Liver (tissue), 9 donors: ENCODE measurements around the gene TXNRD2. TPM values are rescaled to one million over a fixed set of nuclear protein-coding genes. Genes with fewer than 3 reads are reported as not detected.

Experiments used
- DNase-seq: peaks from one replicate; pipeline ENCODE4 v3.0.0-alpha.2; 2017; ENCODE audit warnings: low spot score
- H3K27ac ChIP-seq, 2 donors: one replicate each; pipeline ENCODE4 v1.7.0; 2013; ENCODE audit warnings: inconsistent platforms in 2 of 2, low read length in 2 of 2, control low read depth in 1 of 2, low read depth in 1 of 2, mild to moderate bottlenecking in 1 of 2
- H3K27me3 ChIP-seq, 4 donors: one replicate each; pipeline versions ENCODE4 v1.6.1 to v1.7.0; 2013; ENCODE audit warnings: low read length in 3 of 4, inconsistent platforms in 1 of 4, mild to moderate bottlenecking in 1 of 4, moderate library complexity in 1 of 4; ENCODE audit not compliant: control insufficient read depth in 4 of 4, insufficient read depth in 4 of 4
- H3K36me3 ChIP-seq, 4 donors: one replicate each; pipeline versions ENCODE4 v1.6.1 to v1.7.0; 2013; ENCODE audit warnings: low read length in 3 of 4, mild to moderate bottlenecking in 3 of 4, low read depth in 1 of 4, moderate library complexity in 1 of 4; ENCODE audit not compliant: control insufficient read depth in 4 of 4, insufficient read depth in 3 of 4
- H3K4me1 ChIP-seq, 4 donors: one replicate each; pipeline versions ENCODE4 v1.6.1 to v1.7.0; 2013; ENCODE audit warnings: low read length in 3 of 4, mild to moderate bottlenecking in 3 of 4, moderate library complexity in 1 of 4; ENCODE audit not compliant: control insufficient read depth in 4 of 4, insufficient read depth in 4 of 4
- H3K4me3 ChIP-seq, 3 donors: one replicate each; pipeline versions ENCODE4 v1.6.1 to v1.7.0; 2013; ENCODE audit warnings: low read length in 3 of 3, control low read depth in 1 of 3, low read depth in 1 of 3, mild to moderate bottlenecking in 1 of 3
- H3K9ac ChIP-seq, 2 donors: one replicate each; pipeline ENCODE4 v1.7.0; 2013; ENCODE audit warnings: low read length in 2 of 2, mild to moderate bottlenecking in 2 of 2, moderate library complexity in 2 of 2, control low read depth in 1 of 2, low read depth in 1 of 2
- H3K9me3 ChIP-seq, 4 donors: one replicate each; pipeline versions ENCODE4 v1.6.1 to v1.7.0; 2013; ENCODE audit warnings: low read length in 3 of 4; ENCODE audit not compliant: control insufficient read depth in 4 of 4
- EGR1 ChIP-seq, 2 donors: IDR thresholded peaks; 2 replicates each; pipeline ENCODE4 v1.6.1; 2016 to 2018; ENCODE audit warnings: antibody characterized with exemption in 2 of 2, low read depth in 2 of 2
- FOXA1 ChIP-seq: IDR thresholded peaks from 2 replicates; pipeline ENCODE4 v1.6.1; 2016; ENCODE audit warnings: antibody characterized with exemption
- FOXA2 ChIP-seq: IDR thresholded peaks from 2 replicates; pipeline ENCODE4 v1.6.1; 2016; ENCODE audit warnings: antibody characterized with exemption
- GABPA ChIP-seq, 2 donors: IDR thresholded peaks in 1 of 2; conservative IDR thresholded peaks in 1 of 2; 2 replicates each; pipeline ENCODE4 v1.6.1; 2016; ENCODE audit warnings: antibody characterized with exemption in 2 of 2, mild to moderate bottlenecking in 1 of 2, moderate library complexity in 1 of 2
- HNF4A ChIP-seq, 2 donors: conservative IDR thresholded peaks; 2 replicates each; pipeline ENCODE4 v1.6.1; 2016; ENCODE audit warnings: antibody characterized with exemption in 2 of 2, mild to moderate bottlenecking in 2 of 2
- HNF4G ChIP-seq: IDR thresholded peaks from 2 replicates; pipeline ENCODE4 v1.6.1; 2016; ENCODE audit warnings: antibody characterized with exemption
- JUND ChIP-seq, 2 donors: IDR thresholded peaks; 2 replicates each; pipeline ENCODE4 v1.6.1; 2016; ENCODE audit warnings: antibody characterized with exemption in 2 of 2
- NR2F2 ChIP-seq: IDR thresholded peaks from 2 replicates; pipeline ENCODE4 v1.6.1; 2016; ENCODE audit warnings: antibody characterized with exemption
- RAD21 ChIP-seq, 2 donors: IDR thresholded peaks; 2 replicates each; pipeline ENCODE4 v1.6.1; 2016; ENCODE audit warnings: antibody characterized with exemption in 2 of 2, mild to moderate bottlenecking in 2 of 2
- REST ChIP-seq: IDR thresholded peaks from 2 replicates; pipeline ENCODE4 v1.6.1; 2016; ENCODE audit warnings: antibody characterized with exemption, mild to moderate bottlenecking
- RXRA ChIP-seq, 2 donors: IDR thresholded peaks; 2 replicates each; pipeline ENCODE4 v1.6.1; 2017 to 2018; ENCODE audit warnings: antibody characterized with exemption in 2 of 2, mild to moderate bottlenecking in 1 of 2
- SP1 ChIP-seq: IDR thresholded peaks from 2 replicates; pipeline ENCODE4 v1.6.1; 2018; ENCODE audit warnings: antibody characterized with exemption, mild to moderate bottlenecking
- TAF1 ChIP-seq: conservative IDR thresholded peaks from 2 replicates; pipeline ENCODE4 v1.6.1; 2016; ENCODE audit warnings: antibody characterized with exemption, mild to moderate bottlenecking
- YY1 ChIP-seq: IDR thresholded peaks from 2 replicates; pipeline ENCODE4 v1.6.1; 2016; ENCODE audit warnings: antibody characterized with exemption, mild to moderate bottlenecking
- WGBS: extraction: QIAGEN DNeasy Blood & Tissue Kit; methylation state at CpG from one replicate; pipeline ENCODE4 v1.1.7; 2013; 5-methylcytosine and 5-hydroxymethylcytosine counted together
- polyA plus RNA-seq, 2 donors: library from polyadenylated mRNA; stranded (reverse) in 1 of 2; unstranded in 1 of 2; fragments of 200-250 nt in 1 of 2; fragments of >200 nt in 1 of 2; fragmentation: Nextera tagmentation in 1 of 2; extraction: Ambion mirVana in 1 of 2; gene quantifications; one replicate each; pipeline versions ENCODE4 v1.2.1 to v1.2.3, GENCODE V29; 2013 to 2015
- total RNA-seq, 2 donors: library from RNA; depleted of rRNA; stranded (reverse); fragments of >200 nt; gene quantifications; one replicate each; pipeline ENCODE4 v1.2.3, GENCODE V29; 2014
- TF ChIP-seq, protein P1 (sequence below): IDR thresholded peaks from 2 replicates; pipeline ENCODE4 v1.6.1; 2016; ENCODE audit warnings: antibody characterized with exemption
- TF ChIP-seq, protein P2 (sequence below): fragments of 150-350 bp; IDR thresholded peaks from 2 replicates; pipeline ENCODE4 v1.5.1; 2017; ENCODE audit warnings: improper control_type of control experiment, low read depth, low read length; ENCODE audit not compliant: missing input control
- TF ChIP-seq, protein P3 (sequence below): IDR thresholded peaks from 2 replicates; pipeline ENCODE4 v1.6.1; 2016; ENCODE audit warnings: antibody characterized with exemption
- donor health status: healthy.
- donor health status: healthy.
- donor health status: healthy.
- donor health status: healthy.
- donor health status: healthy.

Gene TXNRD2
- total and polyA plus RNA-seq, 4 donors, result 22.2 to 41.3 (median 33.6) TPM

DNA sequence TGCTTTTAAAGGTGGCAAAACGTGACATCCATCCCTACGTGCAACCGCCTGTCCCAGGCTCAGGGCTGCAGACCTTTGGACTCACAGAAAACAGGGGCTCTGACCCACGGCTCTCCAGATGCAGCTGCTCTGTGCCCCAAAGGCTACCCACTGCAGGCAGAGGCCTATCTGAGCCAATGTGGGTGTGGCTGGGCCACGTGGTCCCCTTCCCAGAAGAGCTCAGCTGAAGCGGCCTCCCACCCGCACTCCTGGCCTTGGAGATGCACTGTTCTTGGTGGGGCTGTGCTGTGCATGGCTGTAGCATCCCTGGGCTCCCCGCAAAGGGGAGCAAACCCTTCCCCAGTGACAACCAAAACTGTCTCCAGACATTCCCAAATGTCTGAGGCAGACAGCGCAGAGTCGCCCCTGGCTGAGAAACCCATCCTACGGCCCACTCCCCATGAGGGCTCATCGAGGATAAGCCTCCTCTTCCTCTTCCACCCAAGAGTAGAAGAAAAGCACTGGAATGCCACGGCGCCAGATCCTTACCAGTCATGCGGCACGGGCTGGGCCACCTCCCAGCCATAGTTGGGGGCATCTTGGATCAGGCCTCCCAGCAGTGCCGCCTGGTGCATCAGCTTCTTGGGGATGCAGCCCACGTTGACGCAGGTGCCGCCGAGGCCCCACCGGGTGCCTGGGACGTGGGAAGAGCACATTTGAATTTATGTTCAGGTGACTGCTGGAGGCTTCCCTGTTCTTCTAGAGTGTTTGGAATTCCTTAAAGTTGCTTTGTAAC, 23.1 kb downstream of the TXNRD2 start:
- TF ChIP-seq TAF1 (no peak), REST (no peak), RAD21 (IDR thresholded peaks at IDR 0.05) (no peak), RXRA (IDR thresholded peaks at IDR 0.05) (no peak)
- peak; percentile 39 for DNase-seq
- 85% methylated on average over 23 of the region's 23 CpGs for WGBS
- H3K4me3 ChIP-seq, result no peak overlapping the region
- H3K27me3 ChIP-seq, result no peaks in the 10 kb centered on the region
- no peak overlapping the region for H3K27ac ChIP-seq
- H3K9ac ChIP-seq, result no peak overlapping the region
- H3K9me3 ChIP-seq, result no peaks in the 10 kb centered on the region
- H3K36me3 ChIP-seq, result peaks cover 22 to 50% (median 35%) of the 10 kb centered on the region in 4 donors
- H3K4me1 ChIP-seq, result no peaks in the 10 kb centered on the region

DNA sequence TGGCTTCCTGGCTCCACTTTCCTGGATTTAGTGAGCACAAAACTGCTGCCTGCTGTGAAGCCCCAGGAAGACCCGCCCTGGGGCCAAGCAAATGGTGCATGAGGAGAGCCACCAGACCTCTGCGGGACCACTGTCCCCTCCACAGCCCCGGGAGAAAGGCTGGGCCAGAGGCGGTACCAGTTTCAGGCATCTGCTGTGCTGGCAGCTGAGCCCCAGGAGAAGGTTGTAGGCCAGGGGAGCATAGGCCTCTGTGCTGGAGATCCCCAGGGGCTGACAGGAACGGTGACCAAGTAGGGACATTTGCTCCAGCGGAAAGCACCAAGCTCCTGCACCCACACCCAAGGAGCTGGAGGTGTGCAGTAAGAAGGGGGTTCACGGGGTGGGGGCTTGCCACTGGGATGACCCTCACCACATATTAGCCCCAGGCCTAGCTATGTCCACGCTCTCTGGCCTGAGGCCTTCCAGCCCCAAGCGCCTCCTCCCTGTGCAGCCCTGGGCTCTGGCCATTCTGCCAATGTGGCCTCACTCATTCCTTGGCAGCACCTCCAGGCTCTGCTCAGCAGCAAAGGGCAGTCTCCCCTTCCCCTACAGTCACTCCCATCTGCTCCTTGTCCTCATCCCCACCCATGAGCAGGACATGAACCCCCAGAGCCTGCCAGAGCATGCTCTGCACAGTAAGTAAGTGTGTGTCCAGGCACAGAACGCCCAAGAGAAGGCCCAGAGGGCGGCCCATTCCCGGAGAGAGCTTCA, 24.1 kb downstream of the TXNRD2 start:
- no peak for TF ChIP-seq GABPA (IDR thresholded peaks at IDR 0.05 in 1 of 2, conservative IDR thresholded peaks at IDR 0.05 in 1 of 2)
- no peak for TF ChIP-seq TAF1
- no peak for TF ChIP-seq NR2F2
- TF ChIP-seq, protein P1, sequence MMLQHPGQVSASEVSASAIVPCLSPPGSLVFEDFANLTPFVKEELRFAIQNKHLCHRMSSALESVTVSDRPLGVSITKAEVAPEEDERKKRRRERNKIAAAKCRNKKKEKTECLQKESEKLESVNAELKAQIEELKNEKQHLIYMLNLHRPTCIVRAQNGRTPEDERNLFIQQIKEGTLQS, result no peak
- TF ChIP-seq SP1, result no peak
- no peak for TF ChIP-seq REST
- TF ChIP-seq FOXA2, result no peak
- TF ChIP-seq EGR1 (IDR thresholded peaks at IDR 0.05; ENCODE audit: low read depth in 2 of 2), result no peak
- TF ChIP-seq RXRA (IDR thresholded peaks at IDR 0.05), result no peak
- no peak for TF ChIP-seq FOXA1
- no peak for TF ChIP-seq HNF4A (conservative IDR thresholded peaks at IDR 0.05)
- TF ChIP-seq, protein P2, sequence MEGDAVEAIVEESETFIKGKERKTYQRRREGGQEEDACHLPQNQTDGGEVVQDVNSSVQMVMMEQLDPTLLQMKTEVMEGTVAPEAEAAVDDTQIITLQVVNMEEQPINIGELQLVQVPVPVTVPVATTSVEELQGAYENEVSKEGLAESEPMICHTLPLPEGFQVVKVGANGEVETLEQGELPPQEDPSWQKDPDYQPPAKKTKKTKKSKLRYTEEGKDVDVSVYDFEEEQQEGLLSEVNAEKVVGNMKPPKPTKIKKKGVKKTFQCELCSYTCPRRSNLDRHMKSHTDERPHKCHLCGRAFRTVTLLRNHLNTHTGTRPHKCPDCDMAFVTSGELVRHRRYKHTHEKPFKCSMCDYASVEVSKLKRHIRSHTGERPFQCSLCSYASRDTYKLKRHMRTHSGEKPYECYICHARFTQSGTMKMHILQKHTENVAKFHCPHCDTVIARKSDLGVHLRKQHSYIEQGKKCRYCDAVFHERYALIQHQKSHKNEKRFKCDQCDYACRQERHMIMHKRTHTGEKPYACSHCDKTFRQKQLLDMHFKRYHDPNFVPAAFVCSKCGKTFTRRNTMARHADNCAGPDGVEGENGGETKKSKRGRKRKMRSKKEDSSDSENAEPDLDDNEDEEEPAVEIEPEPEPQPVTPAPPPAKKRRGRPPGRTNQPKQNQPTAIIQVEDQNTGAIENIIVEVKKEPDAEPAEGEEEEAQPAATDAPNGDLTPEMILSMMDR, result no peak
- TF ChIP-seq, protein P3, sequence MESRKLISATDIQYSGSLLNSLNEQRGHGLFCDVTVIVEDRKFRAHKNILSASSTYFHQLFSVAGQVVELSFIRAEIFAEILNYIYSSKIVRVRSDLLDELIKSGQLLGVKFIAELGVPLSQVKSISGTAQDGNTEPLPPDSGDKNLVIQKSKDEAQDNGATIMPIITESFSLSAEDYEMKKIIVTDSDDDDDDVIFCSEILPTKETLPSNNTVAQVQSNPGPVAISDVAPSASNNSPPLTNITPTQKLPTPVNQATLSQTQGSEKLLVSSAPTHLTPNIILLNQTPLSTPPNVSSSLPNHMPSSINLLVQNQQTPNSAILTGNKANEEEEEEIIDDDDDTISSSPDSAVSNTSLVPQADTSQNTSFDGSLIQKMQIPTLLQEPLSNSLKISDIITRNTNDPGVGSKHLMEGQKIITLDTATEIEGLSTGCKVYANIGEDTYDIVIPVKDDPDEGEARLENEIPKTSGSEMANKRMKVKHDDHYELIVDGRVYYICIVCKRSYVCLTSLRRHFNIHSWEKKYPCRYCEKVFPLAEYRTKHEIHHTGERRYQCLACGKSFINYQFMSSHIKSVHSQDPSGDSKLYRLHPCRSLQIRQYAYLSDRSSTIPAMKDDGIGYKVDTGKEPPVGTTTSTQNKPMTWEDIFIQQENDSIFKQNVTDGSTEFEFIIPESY, result no peak
- TF ChIP-seq HNF4G, result no peak
- TF ChIP-seq JUND (IDR thresholded peaks at IDR 0.05), result no peak
- no peak for TF ChIP-seq YY1
- peak; percentile 29 for DNase-seq
- Histone ChIP-seq H3K36me3 (peaks cover 21 to 57% (median 39%) of the 10 kb centered on the region in 4 donors), H3K27ac (no peak overlapping the region), H3K4me3 (no peak overlapping the region), H3K9ac (no peak overlapping the region), H3K9me3 (no peaks in the 10 kb centered on the region), H3K27me3 (no peaks in the 10 kb centered on the region), H3K4me1 (no peaks in the 10 kb centered on the region)
- WGBS, result 97% methylated on average over 12 of the region's 12 CpGs
